ENCODE data around the gene GUCA2A.

The GUCA2A gene

GRCh38 chr1:42176902-42177519 lies 12.5 kb upstream of the GUCA2A start:
- DNase-seq, result no peak

- no peak for DNase-seq
Measured at GRCh38 chr1:42175314-42176054, 10.9 kb upstream of the GUCA2A start.

GRCh38 chr1:42173961-42174735 lies 9.6 kb upstream of the GUCA2A start:
- DNase-seq, result no peak

GRCh38 chr1:42173155-42173933 lies 8.8 kb upstream of the GUCA2A start:
- peak; percentile 71 for DNase-seq

- DNase-seq, result no peak
Measured at GRCh38 chr1:42172381-42173133, 8.0 kb upstream of the GUCA2A start.

GRCh38 chr1:42171679-42172266 lies 7.2 kb upstream of the GUCA2A start:
- DNase-seq, result no peak

- DNase-seq, result no peak
Measured at GRCh38 chr1:42170779-42171621, 6.5 kb upstream of the GUCA2A start.

GRCh38 chr1:42168763-42169162 lies 4.2 kb upstream of the GUCA2A start:
- DNase-seq, result no peak

- no peak for DNase-seq
Measured at GRCh38 chr1:42168391-42168670, 3.8 kb upstream of the GUCA2A start.

- DNase-seq, result no peak
Measured at GRCh38 chr1:42167611-42168390, 3.3 kb upstream of the GUCA2A start.

- no peak for DNase-seq
Measured at GRCh38 chr1:42165511-42166210, 1.1 kb upstream of the GUCA2A start.

- no peak for DNase-seq
Measured at GRCh38 chr1:42163536-42164503, 725 bp downstream of the GUCA2A start.

- DNase-seq, result no peak
Measured at GRCh38 chr1:42163114-42163513, 1.4 kb downstream of the GUCA2A start.

- no peak for DNase-seq
Measured at GRCh38 chr1:42162181-42162580, 2.4 kb downstream of the GUCA2A start.

- DNase-seq, result no peak
Measured at GRCh38 chr1:42158189-42158588, 6.4 kb downstream of the GUCA2A start.

- DNase-seq, result no peak
Measured at GRCh38 chr1:42157667-42158066, 6.9 kb downstream of the GUCA2A start.

GRCh38 chr1:42155362-42155761 lies 9.2 kb downstream of the GUCA2A start:
- DNase-seq, result no peak

- DNase-seq, result no peak
Measured at GRCh38 chr1:42154685-42155084, 9.9 kb downstream of the GUCA2A start.

- DNase-seq, result no peak
Measured at GRCh38 chr1:42153624-42154023, 10.9 kb downstream of the GUCA2A start.

All from activated T-cell treated with anti-CD3 and anti-CD28 coated beads, Interleukin-2, amount 50 U/mL, for 1 hour (primary cell).